ENCODE measurements around the gene ASB2. TPM values are rescaled to one million over a fixed set of nuclear protein-coding genes. Genes with fewer than 3 reads are reported as not detected.
A peak's percentile ranks its signal among the peaks of the same experiment; 100 is the strongest.

ASB2 gene
- total and polyA plus RNA-seq, 2 of the 13 experiments (the other 11 are each of a cell fraction or from before 2014, with no cell fraction given), result 0.82 to 4.1 TPM

GRCh38 chr14:93986955-93987354 is 10.6 kb upstream of the ASB2 start:
- Histone ChIP-seq H3K9ac (ENCODE audit: insufficient read depth, low read depth, low read length) (no peak overlapping the region), H3K36me3 (replicated peaks in 1 of 2; ENCODE audit: control insufficient read depth in 1 of 2, insufficient read depth in 2 of 2, low read length in 2 of 2) (no peaks in the 10 kb centered on the region), H3K27me3 (ENCODE audit: control insufficient read depth in 1 of 2, insufficient read depth in 2 of 2, low read length in 2 of 2) (peaks cover 0 to 24% of the 10 kb centered on the region in 2 experiments; a peak in 4 of 5 replicates), H3K27ac (ENCODE audit: extremely low read length, insufficient read depth, low read length) (no peak overlapping the region), H2AFZ (ENCODE audit: low read length) (no peak overlapping the region), H3K4me1 (ENCODE audit: insufficient read depth, low read length) (peaks cover 65% of the 10 kb centered on the region), H3K4me3 (replicated peaks in 1 of 3; ENCODE audit: insufficient read depth in 1 of 3, low read depth in 2 of 3, low read length in 3 of 3) (peak overlapping the region in 1 of 3 experiments; percentile 31; a peak in 1 of 6 replicates), H3K79me2 (ENCODE audit: insufficient read depth, low read length) (no peaks in the 10 kb centered on the region), H3K9me3 (ENCODE audit: low read length) (no peaks in the 10 kb centered on the region), H4K20me1 (ENCODE audit: insufficient read depth, low read length) (no peaks in the 10 kb centered on the region), H3K4me2 (ENCODE audit: low read depth, low read length) (peak overlapping the region; percentile 47; the same call in 1 of the 2 replicates)
- ATAC-seq (peak; percentile 33), FAIRE-seq (no peak), DNase-seq (ENCODE audit: low spot score) (no peak)
- CTCF ChIA-PET (ENCODE audit: low intra/inter-chr PET ratio, low total read pairs), result no interaction called here
- in situ Hi-C loops (cut with HindIII; ENCODE audit: extremely low pct_ligation_motif_present, low pct_unique_long_range_greater_than_20kb), result no loop called here
- POLR2A ChIA-PET, result no interaction called here
- 43% methylated on average over 4 of the region's 9 CpGs for WGBS (ENCODE audit: low lambda C conversion rate)
- no TSS peak for BruUV-seq (replicated peaks)
- intact Hi-C loops (cut with micrococcal nuclease; ENCODE audit: unreplicated experiment), result no loop called here
- TF ChIP-seq NFKBIZ (CRISPR knock-in tag; IDR thresholded peaks at IDR 0.05), result no peak
- peak; percentile 14 for TF ChIP-seq XRCC5 (optimal IDR thresholded peaks at IDR 0.05; ENCODE audit: low read length)
- no peak for TF ChIP-seq YY1 (IDR thresholded peaks at IDR 0.05; ENCODE audit: insufficient read depth, insufficient replicate concordance, low read depth, low read length)
- peak; percentile 70; the same call in 1 of the 2 replicates for TF ChIP-seq HNRNPL (IDR thresholded peaks at IDR 0.05; ENCODE audit: low read depth, low read length)
- TF ChIP-seq ZNF687 (CRISPR knock-in tag; IDR thresholded peaks at IDR 0.05), result peak; percentile 56
- TF ChIP-seq, protein P1, sequence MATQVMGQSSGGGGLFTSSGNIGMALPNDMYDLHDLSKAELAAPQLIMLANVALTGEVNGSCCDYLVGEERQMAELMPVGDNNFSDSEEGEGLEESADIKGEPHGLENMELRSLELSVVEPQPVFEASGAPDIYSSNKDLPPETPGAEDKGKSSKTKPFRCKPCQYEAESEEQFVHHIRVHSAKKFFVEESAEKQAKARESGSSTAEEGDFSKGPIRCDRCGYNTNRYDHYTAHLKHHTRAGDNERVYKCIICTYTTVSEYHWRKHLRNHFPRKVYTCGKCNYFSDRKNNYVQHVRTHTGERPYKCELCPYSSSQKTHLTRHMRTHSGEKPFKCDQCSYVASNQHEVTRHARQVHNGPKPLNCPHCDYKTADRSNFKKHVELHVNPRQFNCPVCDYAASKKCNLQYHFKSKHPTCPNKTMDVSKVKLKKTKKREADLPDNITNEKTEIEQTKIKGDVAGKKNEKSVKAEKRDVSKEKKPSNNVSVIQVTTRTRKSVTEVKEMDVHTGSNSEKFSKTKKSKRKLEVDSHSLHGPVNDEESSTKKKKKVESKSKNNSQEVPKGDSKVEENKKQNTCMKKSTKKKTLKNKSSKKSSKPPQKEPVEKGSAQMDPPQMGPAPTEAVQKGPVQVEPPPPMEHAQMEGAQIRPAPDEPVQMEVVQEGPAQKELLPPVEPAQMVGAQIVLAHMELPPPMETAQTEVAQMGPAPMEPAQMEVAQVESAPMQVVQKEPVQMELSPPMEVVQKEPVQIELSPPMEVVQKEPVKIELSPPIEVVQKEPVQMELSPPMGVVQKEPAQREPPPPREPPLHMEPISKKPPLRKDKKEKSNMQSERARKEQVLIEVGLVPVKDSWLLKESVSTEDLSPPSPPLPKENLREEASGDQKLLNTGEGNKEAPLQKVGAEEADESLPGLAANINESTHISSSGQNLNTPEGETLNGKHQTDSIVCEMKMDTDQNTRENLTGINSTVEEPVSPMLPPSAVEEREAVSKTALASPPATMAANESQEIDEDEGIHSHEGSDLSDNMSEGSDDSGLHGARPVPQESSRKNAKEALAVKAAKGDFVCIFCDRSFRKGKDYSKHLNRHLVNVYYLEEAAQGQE (IDR thresholded peaks at IDR 0.05; ENCODE audit: borderline replicate concordance in 1 of 2, low read depth in 1 of 2, low read length in 2 of 2), result no peak
- no peak for TF ChIP-seq ZNF703 (CRISPR knock-in tag; IDR thresholded peaks at IDR 0.05; ENCODE audit: borderline replicate concordance)
- no peak for TF ChIP-seq TRIM22 (IDR thresholded peaks at IDR 0.05)
- no peak for TF ChIP-seq ISL2 (CRISPR knock-in tag; IDR thresholded peaks at IDR 0.05)
- TF ChIP-seq HHEX (CRISPR knock-in tag; IDR thresholded peaks at IDR 0.05), result no peak
- peak; percentile 51; the same call in 1 of the 2 replicates for TF ChIP-seq ZFX (CRISPR knock-in tag; IDR thresholded peaks at IDR 0.05; ENCODE audit: low read depth)
- TF ChIP-seq, protein P2, sequence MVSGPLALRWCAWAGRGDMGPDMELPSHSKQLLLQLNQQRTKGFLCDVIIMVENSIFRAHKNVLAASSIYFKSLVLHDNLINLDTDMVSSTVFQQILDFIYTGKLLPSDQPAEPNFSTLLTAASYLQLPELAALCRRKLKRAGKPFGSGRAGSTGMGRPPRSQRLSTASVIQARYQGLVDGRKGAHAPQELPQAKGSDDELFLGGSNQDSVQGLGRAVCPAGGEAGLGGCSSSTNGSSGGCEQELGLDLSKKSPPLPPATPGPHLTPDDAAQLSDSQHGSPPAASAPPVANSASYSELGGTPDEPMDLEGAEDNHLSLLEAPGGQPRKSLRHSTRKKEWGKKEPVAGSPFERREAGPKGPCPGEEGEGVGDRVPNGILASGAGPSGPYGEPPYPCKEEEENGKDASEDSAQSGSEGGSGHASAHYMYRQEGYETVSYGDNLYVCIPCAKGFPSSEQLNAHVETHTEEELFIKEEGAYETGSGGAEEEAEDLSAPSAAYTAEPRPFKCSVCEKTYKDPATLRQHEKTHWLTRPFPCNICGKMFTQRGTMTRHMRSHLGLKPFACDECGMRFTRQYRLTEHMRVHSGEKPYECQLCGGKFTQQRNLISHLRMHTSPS (CRISPR knock-in tag; IDR thresholded peaks at IDR 0.05; ENCODE audit: low read depth), result 0 out of 2 replicates have a peak, but pooled peaks have one; percentile 50
- TF ChIP-seq ZNF414 (CRISPR knock-in tag; IDR thresholded peaks at IDR 0.05), result no peak
